Measurements from ENCODE around the gene NELFB. TPM values are rescaled to one million over a fixed set of nuclear protein-coding genes. Genes with fewer than 3 reads are reported as not detected.

The NELFB gene
- polyA plus RNA-seq, 1 donor (not counting 4 experiments of a cell fraction or from before 2014, with no cell fraction given), result 25.1 TPM

DNA sequence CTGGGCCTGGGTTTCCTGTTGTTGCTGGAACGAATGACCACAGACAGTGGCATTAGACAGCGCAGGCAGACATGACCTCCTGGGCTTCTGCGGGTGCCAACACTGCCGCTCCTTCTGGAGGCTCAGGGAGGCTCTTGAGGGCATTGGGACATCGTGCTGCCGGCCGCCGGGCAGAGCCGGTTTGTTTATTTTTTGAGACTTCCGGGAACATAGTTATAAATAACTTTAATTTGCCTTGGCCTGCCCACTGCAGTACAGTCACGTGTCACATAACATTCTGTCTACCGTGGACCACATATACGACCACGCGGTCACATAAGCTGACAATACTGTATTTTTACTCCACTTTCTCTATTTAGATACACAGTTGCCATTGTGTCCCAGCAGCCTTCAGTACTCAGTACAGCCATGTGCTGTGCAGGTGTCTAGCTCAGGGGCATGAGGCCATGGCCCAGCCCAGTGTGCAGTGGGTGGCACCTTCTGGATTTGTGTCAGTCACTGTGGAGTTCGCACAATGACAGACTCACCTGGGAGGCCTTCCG lies 14.2 kb downstream of the NELFB start:
- no peak overlapping the region for H3K9ac ChIP-seq (ENCODE audit: control insufficient read depth, extremely low read depth, insufficient read depth, low read length)
- dilution Hi-C loops (cut with MboI; ENCODE audit: extremely low pct_ligation_motif_present, low sequenced_read_pairs), result no loop called here
- H3K9me3 ChIP-seq (ENCODE audit: control insufficient read depth, low read depth, low read length), result no peaks in the 10 kb centered on the region
- no peak overlapping the region for H2AFZ ChIP-seq (ENCODE audit: control insufficient read depth, low read length)
- FAIRE-seq, result no peak
- H3K4me2 ChIP-seq (ENCODE audit: control insufficient read depth, extremely low read depth, insufficient read depth, low read depth, low read length), result no peak overlapping the region
- H3K36me3 ChIP-seq (ENCODE audit: control insufficient read depth in 2 of 2, extremely low read depth in 1 of 2, insufficient read depth in 2 of 2, low read length in 2 of 2), result peaks cover 34 to 37% of the 10 kb centered on the region in 2 experiments
- no peak overlapping the region for H3K4me3 ChIP-seq (ENCODE audit: control insufficient read depth in 2 of 3, extremely low read depth in 1 of 3, insufficient read depth in 2 of 3, low read depth in 1 of 3, low read length in 3 of 3)
- H3K27me3 ChIP-seq (ENCODE audit: control insufficient read depth, extremely low read depth, insufficient read depth, low read length), result no peaks in the 10 kb centered on the region
- H4K20me1 ChIP-seq (ENCODE audit: control insufficient read depth, extremely low read depth, insufficient read depth, low read length), result peaks cover 12% of the 10 kb centered on the region
- peaks cover 14% of the 10 kb centered on the region for H3K4me1 ChIP-seq (ENCODE audit: control insufficient read depth, extremely low read depth, insufficient read depth, low read length)
- peaks cover 4% of the 10 kb centered on the region for H3K79me2 ChIP-seq (ENCODE audit: control insufficient read depth, insufficient read depth, low read length)
- no peaks in the 10 kb centered on the region for H3K9me1 ChIP-seq (ENCODE audit: control insufficient read depth, extremely low read depth, insufficient read depth, low read length)
- TF ChIP-seq EZH2 (IDR thresholded peaks at IDR 0.05; ENCODE audit: low read length) (no peak), CTCF (optimal IDR thresholded peaks at IDR 0.05 in 1 of 3, IDR thresholded peaks at IDR 0.05 in 1 of 3, conservative IDR thresholded peaks at IDR 0.05 in 1 of 3; ENCODE audit: extremely low read depth in 1 of 3, insufficient read depth in 2 of 3, low read length in 3 of 3) (no peak)
- no peak for DNase-seq (ENCODE audit: low read depth, low spot score)
- no peak overlapping the region for H3K27ac ChIP-seq (ENCODE audit: control insufficient read depth, insufficient read depth, low read length)

- Histone ChIP-seq H3K4me2 (ENCODE audit: control insufficient read depth, extremely low read depth, insufficient read depth, low read depth, low read length) (no peak overlapping the region), H4K20me1 (ENCODE audit: control insufficient read depth, extremely low read depth, insufficient read depth, low read length) (peaks cover 12% of the 10 kb centered on the region), H3K27me3 (ENCODE audit: control insufficient read depth, extremely low read depth, insufficient read depth, low read length) (no peaks in the 10 kb centered on the region), H2AFZ (ENCODE audit: control insufficient read depth, low read length) (no peak overlapping the region), H3K27ac (ENCODE audit: control insufficient read depth, insufficient read depth, low read length) (no peak overlapping the region), H3K9ac (ENCODE audit: control insufficient read depth, extremely low read depth, insufficient read depth, low read length) (no peak overlapping the region), H3K9me1 (ENCODE audit: control insufficient read depth, extremely low read depth, insufficient read depth, low read length) (no peaks in the 10 kb centered on the region), H3K79me2 (ENCODE audit: control insufficient read depth, insufficient read depth, low read length) (peaks cover 4% of the 10 kb centered on the region), H3K9me3 (ENCODE audit: control insufficient read depth, low read depth, low read length) (no peaks in the 10 kb centered on the region), H3K4me3 (ENCODE audit: control insufficient read depth in 2 of 3, extremely low read depth in 1 of 3, insufficient read depth in 2 of 3, low read depth in 1 of 3, low read length in 3 of 3) (no peak overlapping the region), H3K4me1 (ENCODE audit: control insufficient read depth, extremely low read depth, insufficient read depth, low read length) (peaks cover 19% of the 10 kb centered on the region), H3K36me3 (ENCODE audit: control insufficient read depth in 2 of 2, extremely low read depth in 1 of 2, insufficient read depth in 2 of 2, low read length in 2 of 2) (peaks cover 27 to 33% of the 10 kb centered on the region in 2 experiments)
- TF ChIP-seq EZH2 (IDR thresholded peaks at IDR 0.05; ENCODE audit: low read length) (no peak), CTCF (optimal IDR thresholded peaks at IDR 0.05 in 1 of 3, IDR thresholded peaks at IDR 0.05 in 1 of 3, conservative IDR thresholded peaks at IDR 0.05 in 1 of 3; ENCODE audit: extremely low read depth in 1 of 3, insufficient read depth in 2 of 3, low read length in 3 of 3) (no peak)
- dilution Hi-C loops (cut with MboI; ENCODE audit: extremely low pct_ligation_motif_present, low sequenced_read_pairs), result no loop called here
- DNase-seq (ENCODE audit: low read depth, low spot score), result no peak
- FAIRE-seq, result no peak
Observed at GRCh38 chr9:137270929-137271695, 16.0 kb downstream of the NELFB start.
